HG03342 (cell line): ENCODE measurements around the gene DPF1.

ENCODE experiments used
- ATAC-seq: cut with Tn5 transposase; IDR thresholded peaks from one replicate; pipeline ENCODE4 v1.9.1; 2021; ENCODE audit warnings: mild to moderate bottlenecking, moderate library complexity; ENCODE audit not compliant: unreplicated experiment

Gene DPF1

DNA sequence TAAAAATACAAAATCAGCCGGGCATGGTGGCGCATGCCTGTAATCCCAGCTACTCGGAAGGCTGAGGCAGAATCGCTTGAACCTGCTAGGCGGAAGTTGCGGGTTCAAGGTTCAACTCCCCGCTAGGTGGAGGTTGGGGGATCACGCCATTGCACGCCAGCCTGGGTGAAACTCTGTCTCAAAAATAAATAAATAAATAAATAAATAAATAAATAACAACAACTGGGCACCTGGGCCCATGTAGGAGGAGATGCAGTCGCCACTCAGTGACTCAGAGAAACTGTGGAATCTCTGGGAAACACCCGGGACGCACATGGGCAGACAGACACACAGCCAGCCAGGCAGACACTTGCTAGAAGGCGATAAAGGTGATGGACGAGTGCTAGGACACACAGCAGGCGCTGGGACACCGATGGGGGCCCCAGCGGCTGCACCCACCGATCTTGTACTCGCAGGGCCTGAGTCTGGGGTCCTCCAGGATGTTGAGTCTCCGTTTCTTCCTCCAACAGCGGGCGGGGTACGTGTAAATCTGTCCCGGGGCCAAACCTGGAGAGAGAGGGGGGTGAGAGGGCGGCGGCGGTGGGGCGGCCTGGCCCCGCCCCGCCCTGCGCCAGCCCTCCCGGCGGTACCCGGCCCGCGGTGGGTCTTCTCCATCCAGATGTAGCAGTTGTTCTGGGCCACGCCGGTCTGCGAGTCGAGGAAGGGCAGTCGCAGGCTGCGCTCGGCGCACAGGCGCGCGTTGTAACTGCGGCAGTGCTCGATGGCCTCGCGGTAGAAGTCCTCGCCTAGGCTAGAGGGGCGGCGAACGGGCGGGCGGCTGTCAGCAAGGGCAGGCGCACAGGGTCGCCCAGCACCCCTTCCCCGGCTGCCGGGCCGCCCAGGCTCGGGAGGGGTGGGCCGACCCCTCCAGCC lies 1.8 kb downstream of the DPF1 start:
- ATAC-seq: no peak

- no peak for ATAC-seq
Measured at GRCh38 chr19:38221421-38221820, 2.6 kb downstream of the DPF1 start.

- ATAC-seq: no peak
Measured at GRCh38 chr19:38219221-38219620, 4.8 kb downstream of the DPF1 start.

GRCh38 chr19:38218204-38218603 lies 5.8 kb downstream of the DPF1 start:
- no peak for ATAC-seq

DNA sequence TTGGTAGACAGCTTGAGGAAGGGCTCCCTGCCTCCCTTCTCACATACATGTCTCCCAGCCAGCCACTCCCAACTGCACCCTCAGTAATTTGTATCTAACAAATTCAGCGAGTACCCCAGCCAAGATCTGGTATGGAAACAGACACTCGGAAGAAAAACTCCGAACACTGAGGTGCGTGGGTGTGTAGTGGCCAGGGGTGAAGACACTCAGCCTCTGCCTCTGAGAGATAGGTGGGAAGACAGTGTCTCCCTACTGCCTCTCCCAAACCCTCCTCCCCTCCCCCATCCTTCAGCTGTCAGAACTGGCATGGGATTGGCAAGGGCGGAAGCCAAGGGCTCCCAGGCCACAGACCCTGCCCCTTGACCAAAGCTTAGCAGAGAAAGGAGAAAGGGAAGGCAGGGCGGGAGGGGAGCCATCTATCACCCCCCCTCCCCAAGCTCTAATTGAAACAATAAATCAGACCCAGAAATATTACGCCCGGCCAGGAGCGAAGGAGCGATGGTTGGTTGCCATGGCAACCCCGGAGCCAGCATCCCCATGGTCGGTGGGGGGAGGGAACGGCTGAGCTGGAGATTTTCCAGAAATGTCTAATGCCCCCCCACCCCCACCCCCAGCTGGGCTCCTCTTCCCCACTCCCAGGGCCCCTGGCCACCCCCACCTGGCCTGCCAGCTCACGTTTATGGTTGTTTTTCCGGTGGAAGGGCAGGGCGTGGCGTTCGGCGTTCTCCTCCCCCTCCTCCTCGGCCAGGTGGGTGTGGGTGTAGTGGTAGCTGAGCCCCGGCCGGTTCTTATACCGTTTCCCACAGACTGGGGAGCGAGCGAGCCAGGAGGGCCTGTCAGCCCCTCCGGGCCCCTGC lies 7.0 kb downstream of the DPF1 start:
- ATAC-seq: no peak

- peak; percentile 58 for ATAC-seq
Measured at GRCh38 chr19:38213911-38214625, 10.0 kb downstream of the DPF1 start.

GRCh38 chr19:38213469-38213868 lies 10.6 kb downstream of the DPF1 start:
- ATAC-seq: no peak

- no peak for ATAC-seq
Measured at GRCh38 chr19:38211766-38212165, 12.3 kb downstream of the DPF1 start.

DNA sequence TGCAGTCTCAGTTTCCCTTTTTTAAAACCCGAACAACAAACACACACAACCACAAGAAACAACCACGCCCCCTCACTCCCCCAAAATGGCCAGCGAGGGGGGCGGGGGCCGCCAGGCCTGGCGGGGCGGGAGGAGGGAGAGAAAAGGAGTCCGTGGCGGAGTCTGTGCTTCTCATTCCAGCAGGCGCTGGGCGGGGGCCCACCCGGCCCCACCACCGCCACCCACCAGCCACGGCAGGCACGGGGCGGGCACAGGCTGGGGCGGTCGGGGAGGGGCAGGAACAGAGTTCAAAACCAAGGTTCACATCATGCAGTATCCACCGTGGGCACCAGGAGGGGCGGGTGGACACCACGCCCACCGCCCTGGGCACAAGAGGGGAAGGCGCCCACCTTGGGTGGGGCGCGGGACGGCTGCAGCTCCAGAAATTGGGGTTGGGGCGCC lies 12.9 kb downstream of the DPF1 start:
- ATAC-seq: no peak

GRCh38 chr19:38210458-38210987 lies 13.5 kb downstream of the DPF1 start:
- ATAC-seq: no peak

GRCh38 chr19:38209671-38210457 lies 14.2 kb downstream of the DPF1 start:
- ATAC-seq: no peak

- no peak for ATAC-seq
Measured at GRCh38 chr19:38209152-38209551, 14.9 kb downstream of the DPF1 start.

- no peak for ATAC-seq
Measured at GRCh38 chr19:38208571-38208970, 15.5 kb downstream of the DPF1 start.

DNA sequence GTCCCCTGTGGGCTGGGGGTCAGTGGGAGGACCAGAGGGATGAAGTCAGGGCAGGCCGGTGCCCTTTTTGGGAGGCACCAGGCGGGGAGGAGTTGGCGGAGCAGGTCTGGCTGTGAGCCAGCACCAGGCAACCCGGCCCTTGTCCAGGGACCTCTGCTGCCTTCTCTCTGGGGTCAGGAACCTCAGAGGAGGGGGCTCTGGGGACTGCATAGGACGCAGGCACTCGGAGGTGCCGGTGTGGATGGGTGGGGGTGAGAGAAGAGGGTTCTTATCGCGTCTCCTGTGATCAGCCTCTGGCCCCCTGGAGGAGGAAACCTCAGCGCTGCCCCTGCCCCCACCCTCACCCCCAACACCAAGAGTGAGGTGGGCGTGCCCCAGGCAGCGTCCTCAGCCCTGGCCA lies 16.5 kb downstream of the DPF1 start:
- ATAC-seq: no peak

DNA sequence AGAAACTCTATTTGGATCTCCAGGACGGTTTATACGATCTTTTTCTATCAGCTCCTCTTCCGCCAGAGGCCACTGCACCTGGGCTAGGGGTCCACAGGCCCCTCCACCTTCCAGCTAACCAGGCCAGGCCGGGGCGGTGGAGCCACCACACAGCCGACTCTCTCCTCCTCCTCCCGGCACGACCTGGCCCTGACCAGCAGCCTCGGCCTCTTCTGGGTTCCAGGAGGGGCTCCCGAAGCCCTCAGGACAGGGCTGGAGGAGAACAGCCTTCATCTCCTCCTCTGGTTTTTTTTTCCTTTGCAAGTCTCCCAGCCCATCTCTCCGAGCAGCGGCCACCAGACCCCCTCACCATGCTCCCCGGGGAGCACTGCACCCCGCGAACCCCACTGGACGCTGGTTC lies 17.1 kb downstream of the DPF1 start:
- no peak for ATAC-seq

DNA sequence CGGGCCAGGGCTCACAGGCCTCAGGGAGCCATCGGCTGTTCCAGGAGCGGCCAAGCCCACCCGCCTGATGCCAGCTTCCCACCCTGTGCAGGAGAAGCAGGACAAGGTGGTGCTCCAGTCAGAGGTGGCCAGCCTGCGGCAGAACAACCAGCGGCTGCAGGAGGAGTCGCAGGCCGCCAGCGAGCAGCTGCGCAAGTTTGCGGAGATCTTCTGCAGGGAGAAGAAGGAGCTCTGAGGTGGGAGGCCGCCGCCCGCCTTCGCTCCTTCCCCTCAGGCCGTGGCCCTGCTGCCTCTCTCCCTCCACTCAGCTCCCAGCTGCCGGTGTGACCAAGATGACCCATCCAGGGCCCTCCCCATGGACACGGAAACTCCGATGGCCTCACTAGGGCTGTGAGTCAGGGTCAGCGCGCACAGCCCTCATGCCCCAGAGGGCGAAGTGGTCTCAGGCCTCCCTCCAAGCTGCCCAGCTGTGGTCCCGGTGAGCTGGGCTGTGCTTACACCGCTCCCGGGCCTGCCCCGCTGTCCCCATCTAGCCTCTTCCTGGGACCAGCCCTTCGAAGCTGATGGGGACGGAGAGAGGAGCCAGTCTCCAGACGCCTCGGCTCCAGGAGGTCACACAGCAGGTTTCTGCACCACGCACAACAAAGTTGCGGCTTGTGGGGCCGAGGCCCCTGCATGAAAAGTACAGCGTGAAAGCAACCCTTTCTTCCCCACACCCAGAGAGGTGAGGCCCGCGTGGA lies 17.8 kb downstream of the DPF1 start:
- ATAC-seq: no peak

GRCh38 chr19:38204728-38205127 lies 19.3 kb downstream of the DPF1 start:
- no peak for ATAC-seq

DNA sequence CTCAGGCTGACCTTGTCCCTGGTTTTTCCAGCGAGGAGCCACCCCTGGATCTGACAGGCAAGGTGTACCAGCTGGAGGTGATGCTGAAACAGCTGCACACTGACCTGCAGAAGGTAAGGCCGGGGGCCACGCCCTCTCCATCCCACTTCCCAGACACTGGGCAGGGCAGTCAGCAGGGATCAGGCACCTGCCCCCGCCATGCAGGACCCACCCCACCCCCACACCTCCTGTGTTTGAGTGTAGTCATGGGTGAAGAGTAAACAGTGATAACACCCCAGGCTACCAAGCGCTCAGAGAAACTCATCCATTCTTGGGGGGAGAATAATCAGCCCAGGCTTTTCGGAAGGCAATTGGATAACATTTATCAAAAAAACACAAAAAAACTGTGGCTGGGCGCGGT lies 19.9 kb downstream of the DPF1 start:
- no peak for ATAC-seq

GRCh38 chr19:38203197-38203596 lies 20.8 kb downstream of the DPF1 start:
- ATAC-seq: no peak
